Activated CD4-positive, alpha-beta T cell treated with anti-CD3 and anti-CD28 coated beads, Interleukin-2, Interleukin-6, amounts not matched to agents 100 ng/mL and 50 ng/mL, durations not matched to agents 16 hours and 8 hours (primary cell): ENCODE data around the gene PSIP1.
"Not testable (repeated sequence)": the region's sequence is repeated elsewhere in the genome, so short reads cannot be mapped to it uniquely, and the experiment has no call there.

Experiments
- DNase-seq: peaks from one replicate; pipeline ENCODE4 v3.0.0-alpha.2; 2020

The PSIP1 gene

DNA sequence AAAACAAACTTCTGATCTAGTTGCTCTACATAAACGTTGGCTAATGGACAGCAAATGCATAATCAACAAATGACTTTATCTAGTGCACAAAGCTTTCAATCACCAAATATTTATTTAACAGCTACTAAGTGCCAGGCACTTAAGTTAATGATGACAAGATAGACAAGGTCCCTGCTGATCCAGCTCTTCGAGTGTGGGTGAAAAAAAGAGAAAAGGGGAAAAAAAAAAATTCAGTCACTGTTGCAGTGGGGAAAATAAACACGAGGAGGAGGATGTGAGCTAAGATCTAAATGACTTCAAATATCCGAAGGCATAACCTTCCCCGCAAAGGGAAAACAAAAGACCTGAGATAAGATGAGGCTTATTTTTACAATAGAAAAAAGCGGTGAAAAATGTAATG is 9.6 kb downstream of the PSIP1 start:
- DNase-seq = no peak

DNA sequence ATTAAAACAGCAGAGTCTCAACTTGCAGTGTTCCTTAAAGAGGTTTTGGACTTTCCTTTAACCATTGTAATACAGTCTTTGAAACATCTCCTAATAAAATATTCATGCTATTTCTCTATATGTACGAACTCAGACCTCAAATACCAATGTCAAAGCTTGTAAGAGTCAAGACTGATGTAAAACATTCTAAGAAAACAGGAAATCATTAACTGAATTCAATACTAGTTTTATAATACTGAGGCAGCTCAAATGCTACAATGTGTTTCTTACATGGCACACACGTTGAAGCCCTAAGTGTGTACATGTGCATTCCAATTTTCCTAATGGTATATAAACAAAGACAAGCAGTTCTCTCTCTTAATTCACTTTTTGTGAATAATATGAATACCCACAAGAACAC is 11.6 kb downstream of the PSIP1 start:
- no peak for DNase-seq

DNA sequence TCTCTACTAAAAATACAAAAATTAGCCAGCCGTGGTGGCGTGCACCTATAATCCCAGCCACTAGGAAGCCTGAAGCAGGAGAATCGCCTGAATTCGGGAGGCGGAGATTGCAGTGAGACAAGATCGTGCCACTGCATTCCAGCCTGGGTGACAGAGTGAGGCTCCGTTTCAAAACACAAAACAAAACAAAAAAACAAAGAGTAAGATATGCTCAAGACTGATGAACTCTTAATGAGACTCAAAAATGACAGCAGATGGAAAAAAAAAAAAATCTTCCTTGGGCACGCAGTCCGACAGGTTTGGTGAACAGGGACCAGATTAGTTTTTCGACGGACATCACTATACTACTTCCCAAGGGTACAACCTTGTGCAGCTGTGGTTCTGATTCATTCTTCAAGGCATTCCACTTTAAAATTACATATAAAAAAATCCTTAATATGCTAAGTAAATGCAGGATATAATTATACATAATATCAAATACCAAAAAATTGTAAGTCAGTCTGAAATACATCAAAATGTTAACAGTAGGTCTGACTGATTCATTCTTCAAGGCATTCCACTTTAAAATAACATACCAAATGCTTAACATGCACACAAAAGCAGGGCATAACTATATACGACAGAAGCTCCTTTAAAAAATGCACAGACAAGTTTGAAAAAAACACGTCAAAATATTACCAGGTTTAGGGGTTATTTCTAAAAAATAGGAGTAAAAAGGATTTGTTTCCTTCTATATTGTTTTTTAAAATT is 12.3 kb downstream of the PSIP1 start:
- DNase-seq = no peak

DNA sequence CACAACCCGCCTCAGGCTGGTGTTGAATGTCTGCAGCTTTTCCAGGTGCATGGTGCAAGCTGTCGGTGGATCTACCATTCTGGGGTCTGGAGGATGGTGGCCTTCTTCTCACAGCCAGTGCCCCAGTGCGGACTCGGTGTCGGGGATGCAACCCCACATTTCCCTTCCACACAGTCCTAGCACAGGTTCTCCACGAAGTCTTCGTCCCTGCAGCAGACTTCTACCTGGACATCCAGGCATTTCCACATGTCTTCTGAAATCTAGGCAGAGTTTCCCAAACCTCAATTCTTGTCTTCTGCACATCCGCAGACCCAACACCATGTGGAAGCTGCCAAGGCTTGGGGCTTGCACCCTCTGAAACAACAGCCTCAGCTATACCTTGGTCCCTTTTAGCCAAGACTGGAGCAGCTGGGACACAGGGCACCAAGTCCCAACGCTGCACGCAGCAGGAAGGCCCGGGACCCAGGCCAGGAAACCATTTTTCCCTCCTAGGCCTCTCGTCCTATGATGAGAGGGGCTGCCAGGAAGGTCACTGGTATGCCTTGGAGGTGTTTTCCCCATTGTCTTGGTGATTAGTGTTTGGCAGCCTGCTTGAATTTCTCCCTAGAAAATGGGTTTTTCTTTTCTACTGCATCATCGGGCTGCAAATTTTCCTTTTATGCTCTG is 18.2 kb downstream of the PSIP1 start:
- DNase-seq = no peak

DNA sequence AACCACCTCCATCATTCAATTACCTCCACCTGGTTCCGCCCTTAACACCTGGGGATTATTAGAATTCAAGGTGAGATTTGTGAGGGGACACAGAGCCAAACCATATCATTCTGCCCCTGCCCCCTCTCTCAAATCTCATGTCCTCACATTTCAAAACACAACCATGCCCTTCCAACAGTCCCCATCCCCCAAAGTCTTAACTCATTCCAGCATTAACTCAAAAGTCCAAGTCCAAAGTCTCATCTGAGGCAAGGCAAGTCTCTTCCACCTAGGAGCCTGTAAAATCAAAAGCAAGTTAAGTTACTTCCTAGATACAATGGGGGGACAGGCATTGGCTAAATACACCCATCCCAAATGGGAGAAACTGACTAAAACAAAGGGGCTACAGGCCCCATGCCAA is 18.8 kb downstream of the PSIP1 start:
- DNase-seq = no peak

DNA sequence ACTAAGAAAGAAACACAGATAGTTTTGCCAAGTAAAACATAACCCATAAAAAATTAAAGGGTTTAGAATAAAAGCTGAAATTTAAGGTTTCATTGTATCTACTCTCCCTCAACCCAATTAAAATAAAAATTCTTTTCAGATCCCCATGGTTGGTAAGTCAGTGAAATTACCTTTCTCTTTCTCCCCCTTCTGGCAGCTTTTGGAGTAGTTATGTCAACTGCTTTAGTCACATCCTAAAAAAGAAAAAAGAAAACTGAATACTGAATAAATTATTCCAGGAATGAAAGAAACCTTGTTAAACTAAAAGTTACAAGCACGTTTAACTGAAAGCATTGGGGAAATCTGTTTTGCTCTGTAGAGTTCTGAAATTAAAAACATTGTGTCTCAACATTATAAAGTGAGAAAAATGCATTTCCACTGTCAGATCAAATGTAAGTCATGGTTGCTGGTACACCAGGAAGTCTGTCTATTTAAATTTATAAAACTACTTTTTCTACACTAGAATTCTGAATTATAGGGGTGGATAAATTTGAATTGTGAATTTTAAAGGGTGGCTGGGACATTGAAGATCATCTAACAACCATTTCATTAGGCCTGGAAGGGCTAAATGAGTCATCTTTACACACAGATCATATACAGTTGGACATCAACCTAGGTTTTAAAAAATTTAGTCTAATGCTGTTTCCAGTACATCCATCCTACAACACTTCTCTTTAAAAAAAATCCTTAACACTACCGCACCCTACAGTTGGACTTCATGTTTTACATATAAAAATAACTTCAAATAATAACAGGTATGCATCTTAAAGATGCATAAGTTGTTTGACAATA is 24.7 kb downstream of the PSIP1 start:
- peak; percentile 23 for DNase-seq

DNA sequence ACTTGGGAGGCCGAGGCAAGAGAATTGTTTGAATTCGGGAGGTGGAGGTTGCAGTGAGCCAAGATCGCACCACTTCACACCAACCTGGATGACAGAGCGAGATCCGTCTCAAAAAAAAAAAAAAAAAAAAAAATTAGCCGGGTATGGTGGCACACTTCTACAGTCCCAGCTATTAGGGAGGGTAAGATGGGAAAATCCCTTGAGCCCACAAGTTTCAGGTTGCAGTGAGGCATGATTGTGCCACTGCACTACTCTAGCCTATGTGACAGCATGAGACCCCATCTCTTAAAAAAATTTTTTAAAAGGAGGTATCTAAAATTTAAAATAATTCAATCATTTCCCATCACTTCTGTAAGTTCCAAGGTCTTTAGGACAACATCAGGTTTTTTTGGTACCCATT is 26.0 kb downstream of the PSIP1 start:
- no peak for DNase-seq

DNA sequence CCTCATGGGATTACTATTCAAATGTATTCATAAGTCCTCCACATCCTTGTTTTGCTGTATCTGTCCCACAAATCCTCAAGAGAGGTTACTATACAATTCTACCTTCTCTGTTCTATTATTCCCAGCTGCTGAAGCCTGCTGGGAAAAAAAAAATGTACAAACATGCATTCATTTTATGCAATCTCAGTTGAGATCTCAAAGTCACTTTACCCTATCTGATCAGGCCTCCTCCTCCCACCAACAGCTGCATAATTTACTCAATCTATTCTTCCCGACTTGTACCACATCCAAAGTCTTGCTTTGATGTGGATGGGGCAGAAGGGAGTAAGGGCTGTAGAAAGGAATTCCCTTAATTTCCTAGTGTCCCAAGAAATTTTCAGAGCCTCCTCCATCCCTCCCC is 28.6 kb downstream of the PSIP1 start:
- DNase-seq = no peak

DNA sequence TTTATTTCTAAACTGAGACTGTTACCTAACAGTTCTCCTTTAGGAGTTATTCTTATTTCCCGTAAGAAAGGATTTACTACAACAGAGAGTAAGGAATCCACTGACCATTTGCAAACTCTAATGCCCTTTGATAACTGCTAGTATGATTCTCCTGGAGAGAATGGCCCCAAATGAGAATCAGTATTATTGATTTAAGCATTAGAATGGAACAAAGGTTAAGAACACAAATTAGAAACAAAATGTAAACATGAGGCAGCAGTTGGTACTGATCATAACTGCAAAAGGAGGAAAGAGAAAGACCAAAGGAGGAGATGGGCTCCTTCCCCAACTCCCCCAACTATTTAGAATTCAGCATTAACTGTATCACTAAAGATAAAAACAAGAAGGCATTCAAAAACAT is 30.7 kb downstream of the PSIP1 start:
- no peak for DNase-seq

DNA sequence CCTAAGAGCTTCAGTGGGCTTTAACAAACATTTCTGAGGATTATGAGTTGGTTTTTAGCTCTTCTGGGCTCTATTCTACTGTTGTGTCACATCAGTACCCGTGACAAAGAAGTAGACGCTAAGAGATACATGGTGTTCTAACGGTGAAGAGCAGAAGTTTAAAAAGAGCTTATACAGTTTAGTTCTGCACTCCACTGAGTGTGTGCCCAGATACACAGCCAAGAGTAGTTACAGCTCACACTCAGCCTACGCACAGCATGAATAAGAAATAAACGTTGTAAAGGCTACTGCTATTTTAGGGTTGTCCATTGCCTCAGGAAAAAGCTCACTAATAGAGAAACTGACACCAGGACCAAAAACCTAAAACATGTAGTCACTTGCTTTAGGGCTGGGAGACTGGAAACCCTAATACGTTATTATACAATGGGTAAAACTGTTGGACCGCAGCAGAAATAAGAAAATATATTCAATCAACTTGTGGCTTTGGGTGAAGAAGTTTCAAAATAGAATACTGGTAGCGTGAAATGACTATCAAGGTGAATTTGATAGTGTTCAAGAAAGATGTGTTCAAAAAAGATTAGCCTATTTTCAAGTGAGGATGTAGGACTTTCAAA is 34.7 kb downstream of the PSIP1 start:
- no peak for DNase-seq

DNA sequence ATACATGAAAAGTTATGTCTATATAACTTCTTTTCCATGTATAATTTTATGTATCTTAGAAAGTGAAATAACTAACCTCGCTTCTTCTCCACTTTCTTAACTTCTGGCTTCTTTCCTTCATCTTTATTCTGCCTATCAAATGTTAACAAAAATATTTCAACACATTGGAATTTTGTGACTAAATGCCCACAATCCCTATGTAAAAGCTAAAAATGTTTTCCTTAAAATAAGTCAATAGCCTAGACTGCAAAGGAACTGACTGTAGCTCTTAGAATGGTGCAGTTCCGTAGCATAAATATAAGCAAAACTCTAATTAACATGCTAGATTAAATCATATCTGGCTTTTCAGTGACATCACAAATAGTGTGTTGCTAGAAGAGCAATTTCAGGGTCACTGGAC is 40.9 kb downstream of the PSIP1 start:
- DNase-seq = no peak

DNA sequence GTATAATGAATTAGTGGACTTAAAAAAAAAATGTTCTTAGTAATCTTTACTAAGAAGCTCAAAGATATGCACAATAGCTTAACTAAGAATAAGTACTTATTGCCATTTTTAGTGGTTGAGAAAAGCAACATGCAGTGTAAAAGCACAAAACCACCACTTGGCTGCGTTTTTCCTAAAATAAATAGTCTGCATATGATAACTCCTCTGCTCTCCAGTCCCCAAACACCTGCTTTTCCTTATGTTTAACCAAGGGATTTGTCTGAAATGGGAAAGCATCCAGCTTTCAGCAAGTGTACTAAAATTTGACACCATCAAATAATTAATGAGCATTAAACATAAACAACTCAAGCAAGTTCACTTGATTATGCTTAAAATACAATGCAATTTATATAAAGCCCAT is 41.4 kb downstream of the PSIP1 start:
- no peak for DNase-seq

DNA sequence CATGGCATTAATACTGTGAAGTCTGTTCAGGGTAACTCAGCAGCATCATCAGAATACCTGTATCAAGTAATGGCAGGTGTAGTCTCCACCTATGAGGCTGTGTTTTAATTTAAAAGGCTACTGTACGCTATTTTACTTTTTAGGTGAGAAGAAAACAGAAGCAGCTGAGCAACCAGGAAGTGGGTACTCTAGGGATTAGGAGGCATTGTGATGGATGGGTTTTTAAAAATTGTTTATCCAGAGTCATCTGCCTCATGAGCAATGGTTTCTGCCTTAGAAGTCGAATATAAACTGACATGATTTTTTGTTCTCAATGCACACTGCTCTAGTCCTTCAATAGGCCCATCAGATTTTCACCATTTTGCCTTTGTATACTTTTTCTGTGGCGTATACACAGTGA is 42.6 kb downstream of the PSIP1 start:
- DNase-seq = no peak

DNA sequence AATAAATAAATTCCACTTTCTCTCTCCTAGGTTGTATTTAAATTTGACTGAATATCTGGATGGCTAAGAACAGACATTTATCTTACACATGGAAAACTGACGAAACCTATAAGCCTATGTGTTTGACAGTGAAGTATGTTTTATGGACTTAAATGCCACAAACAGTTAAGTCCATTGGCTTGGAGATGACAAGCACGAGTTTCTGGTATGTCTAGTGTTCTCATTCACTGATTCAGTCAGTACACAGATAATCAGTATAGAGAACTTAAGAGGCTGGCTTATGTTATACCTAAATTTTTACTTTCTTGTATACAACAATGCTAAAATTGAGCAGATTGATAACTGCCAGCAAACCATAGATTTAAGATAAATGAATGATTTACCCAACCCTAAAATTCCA is 49.2 kb downstream of the PSIP1 start:
- DNase-seq = no peak

DNA sequence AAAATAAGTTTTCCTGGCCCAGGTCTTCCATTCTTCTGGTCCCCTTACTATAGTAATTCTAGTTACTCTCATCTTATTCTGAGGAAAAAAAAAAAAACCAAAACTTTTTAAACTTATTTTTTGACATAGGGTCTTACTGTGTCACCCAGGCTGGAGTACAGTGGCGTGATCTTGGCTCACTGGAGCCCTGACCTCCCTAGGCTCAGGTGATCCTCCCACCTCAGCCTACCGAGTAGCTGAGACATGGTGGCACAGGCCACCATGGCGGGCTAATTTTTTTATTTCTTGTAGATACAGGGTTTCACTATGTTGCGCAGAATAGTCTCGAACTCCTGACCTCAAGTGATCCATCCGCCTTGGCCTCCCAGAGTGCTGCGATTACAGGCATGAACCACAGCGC is 49.7 kb downstream of the PSIP1 start:
- DNase-seq = no peak

DNA sequence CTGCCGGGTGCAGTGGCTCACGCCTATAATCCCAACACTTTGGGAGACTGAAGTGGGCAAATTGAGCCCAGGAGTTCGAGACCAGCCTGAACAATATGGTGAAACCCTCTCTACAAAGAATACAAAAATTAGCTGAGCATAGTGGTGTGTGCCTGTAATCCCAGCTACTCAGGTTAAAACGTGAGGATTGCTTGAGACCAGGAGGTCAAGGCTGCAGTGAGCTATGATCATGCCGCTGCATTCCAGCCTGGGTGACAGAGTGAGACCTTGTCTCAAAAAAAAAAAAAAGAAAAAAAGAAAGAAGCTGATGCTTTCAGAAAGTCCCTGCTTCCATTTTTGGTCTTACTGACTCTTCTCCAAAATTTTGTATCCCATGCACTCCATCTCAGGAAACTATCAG is 56.8 kb downstream of the PSIP1 start:
- no peak for DNase-seq

DNA sequence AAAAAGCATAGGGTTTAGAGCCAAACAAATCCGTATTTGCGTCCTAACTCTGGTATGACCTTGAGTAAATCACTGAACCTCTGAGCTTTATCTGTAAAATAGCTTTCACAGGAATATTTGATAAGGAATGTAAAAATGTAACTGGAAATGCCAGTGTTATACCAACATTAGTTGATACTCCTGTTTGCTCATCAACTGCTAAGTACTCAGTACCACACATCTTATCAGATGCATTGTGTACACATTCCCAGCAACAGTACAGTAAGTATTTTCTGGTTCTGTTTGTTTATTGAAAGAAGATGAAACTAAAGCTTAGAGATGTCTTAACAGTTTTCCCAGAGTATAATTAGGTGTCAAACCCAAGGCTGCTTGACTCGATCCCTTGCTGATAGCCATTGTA is 66.6 kb downstream of the PSIP1 start:
- DNase-seq = no peak

DNA sequence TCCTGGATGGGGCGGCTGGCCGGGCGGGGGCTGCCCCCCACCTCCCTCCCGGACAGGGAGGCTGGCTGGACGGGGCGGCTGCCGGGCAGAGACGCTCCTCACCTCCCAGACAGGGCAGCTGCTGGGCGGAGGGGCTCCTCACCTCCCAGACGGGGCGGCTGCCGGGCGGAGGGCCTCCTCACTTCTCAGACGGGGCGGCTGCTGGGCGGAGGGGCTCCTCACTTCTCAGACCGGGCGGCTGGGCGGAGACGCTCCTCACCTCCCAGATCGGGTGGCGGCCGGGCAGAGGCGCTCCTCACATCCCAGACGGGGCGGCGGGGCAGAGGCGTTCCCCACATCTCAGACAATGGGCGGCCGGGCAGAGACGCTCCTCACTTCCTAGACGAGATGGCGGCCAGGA is 68.5 kb downstream of the PSIP1 start:
- DNase-seq = not testable (repeated sequence)

DNA sequence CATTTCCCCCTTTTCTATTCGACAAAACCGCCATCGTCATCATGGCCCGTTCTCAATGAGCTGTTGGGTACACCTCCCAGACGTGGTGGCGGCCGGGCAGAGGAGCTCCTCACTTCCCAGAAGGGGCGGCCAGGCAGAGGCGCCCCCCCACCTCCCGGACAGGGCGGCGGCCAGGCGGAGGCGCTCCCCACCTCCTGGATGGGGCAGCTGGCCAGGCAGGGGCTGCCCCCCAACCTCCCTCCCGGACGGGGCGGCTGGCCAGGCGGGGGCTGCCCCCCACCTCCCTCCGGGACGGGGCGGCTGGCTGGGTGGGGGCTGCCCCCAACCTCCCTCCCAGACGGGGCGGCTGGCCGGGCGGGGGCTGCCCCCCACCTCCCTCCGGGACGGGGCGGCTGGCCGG is 68.9 kb downstream of the PSIP1 start:
- not testable (repeated sequence) for DNase-seq

DNA sequence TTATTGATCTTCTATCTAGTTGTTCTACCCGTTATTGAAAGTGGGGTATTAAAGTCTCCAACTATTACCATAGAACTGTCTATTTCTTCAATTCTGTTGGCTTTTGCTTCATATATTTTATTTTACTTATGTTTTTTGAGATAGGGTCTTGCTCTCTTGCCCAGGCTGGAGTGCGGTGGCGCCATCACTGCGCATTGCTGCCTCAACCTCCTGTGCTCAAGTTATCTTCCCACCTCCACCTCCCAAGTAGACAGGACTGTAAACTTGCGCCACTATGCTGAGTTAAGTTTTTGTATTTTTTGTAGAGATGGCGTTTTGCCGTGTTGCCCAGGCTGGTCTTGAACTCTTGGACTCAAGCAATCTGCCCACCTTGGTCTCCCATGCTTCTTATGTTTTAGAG is 71.9 kb downstream of the PSIP1 start:
- no peak for DNase-seq

DNA sequence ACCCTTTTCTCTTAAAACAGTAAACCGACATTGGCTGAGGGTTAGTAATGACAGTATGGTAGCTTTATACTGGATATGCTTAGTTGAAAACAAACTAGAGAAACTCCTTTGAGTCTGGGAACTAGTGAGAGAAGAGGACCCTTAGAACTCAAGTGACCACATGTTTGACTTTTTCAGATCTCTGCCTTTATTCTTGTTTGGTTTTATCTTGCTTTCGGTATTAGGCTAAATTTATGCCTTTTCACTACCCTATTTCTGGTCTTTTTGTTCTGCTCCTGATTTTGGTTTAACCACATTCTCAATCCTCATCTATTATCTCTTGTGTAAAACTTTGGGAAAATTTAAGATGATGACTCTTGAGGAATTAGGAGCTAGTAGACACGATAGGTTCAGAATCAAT is 77.1 kb downstream of the PSIP1 start:
- no peak for DNase-seq

DNA sequence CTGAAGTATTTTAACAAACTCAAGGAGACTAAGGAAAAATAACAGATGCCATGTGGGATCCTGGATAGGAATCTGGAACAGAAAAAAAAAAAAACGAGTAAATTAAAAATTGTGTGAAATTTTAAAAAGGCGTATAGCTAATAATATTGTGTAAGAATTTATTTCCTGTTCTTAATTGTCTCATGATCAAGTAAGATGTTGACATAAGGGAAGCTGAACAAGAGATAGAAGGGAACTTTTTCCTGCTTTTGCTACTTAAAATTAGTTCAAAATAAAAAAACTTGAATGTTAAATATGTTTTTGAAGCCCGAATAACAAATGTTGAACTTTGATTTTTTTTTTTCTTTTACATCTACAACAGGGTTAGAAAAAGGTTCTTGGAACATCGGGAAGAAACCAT is 77.6 kb downstream of the PSIP1 start:
- no peak for DNase-seq
